ENCODE data around the gene TNFSF11.
A peak's percentile ranks its signal among the peaks of the same experiment; 100 is the strongest.

TNFSF11 gene

DNA sequence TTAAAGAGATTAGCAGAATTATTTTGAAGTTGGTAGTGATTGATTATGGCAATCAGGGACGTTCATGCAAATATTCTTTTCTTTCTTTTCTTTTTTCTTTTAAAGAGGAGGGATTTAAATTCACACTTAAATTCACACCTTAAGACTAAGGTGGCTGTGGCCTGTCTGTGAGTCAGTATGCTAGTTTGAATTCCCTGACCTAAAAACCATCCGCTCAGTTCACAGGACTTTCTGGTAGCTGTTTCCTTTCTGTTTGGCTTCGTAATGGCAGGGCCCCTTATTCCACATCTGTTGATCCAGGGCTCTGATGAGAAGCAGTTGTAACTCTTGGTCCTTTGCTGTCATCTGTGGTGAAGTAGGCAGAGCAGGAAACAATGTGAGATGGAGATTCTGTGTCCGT, 7.5 kb downstream of the TNFSF11 start:
- Mint-ChIP-seq H3K27ac (no peak overlapping the region), H3K4me1 (peaks cover 4% of the 10 kb centered on the region), H3K4me3 (no peak overlapping the region), H3K9me3 (no peaks in the 10 kb centered on the region), H3K36me3 (no peaks in the 10 kb centered on the region), H3K27me3 (peaks cover 9% of the 10 kb centered on the region)

DNA sequence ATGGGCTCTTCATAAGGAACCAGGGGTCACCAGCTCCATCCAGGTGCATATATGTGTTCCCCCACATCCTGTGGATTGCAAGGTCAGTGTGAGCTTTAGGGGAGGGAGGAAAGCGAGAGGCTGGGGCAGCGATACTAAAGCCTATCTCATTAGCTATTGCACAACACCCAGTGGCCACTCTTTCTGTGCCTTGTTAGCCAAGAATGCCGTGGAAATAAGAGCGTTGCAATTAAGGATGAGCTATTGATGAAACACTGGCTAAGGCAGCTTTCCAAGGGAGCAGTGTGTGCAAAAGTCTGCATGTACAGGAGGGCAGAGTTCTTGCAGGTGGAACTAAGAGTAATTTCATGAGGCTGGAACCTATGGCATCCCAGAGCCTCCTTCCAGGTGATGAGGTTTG, 17.6 kb downstream of the TNFSF11 start:
- peak overlapping the region; percentile 1 for H3K27ac Mint-ChIP-seq

DNA sequence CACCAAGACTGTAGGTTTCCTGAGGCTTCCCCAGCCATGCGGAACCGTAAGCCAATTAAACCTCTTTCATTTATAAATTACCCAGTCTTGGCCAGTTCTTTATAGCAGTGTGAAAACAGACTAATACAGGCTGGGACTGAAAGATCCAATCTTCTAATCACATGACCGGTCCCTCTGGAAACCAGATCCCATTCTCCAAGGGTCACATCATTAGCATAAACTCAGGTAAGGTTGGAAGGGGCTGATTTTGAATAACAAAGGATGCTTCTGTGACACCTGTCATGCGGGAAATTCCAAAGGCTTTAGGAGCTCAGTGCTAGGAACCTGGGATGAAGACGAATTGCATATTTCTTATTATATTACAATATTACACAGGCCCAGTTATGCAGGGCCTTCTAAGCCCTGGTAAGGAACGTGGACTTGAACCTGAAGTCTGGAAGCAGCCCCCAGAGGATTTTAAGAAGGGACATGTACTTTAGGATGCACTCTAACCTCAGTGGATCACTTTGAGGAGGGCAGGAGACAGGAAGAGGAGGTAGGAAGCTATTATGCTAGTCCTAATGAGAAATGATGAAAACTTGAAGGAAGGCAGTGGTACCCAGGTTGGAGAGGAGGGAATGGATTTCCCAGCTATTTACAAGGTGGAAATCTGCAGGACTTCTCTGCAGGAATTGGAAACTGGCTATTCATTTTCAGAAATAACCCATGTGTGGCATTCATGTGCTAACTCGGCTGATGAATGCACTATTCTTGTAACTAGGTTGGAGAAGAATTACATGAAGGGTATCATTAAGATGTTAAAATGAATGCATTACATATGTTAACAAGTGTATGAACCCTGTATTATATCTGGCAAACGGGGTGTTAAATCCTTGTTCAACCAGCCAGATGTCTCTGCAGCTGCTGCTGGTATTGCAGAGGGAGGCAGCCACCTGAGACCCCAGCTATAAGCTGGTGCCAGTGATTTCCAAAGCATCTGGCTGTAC, 19.3 kb downstream of the TNFSF11 start:
- H3K36me3 Mint-ChIP-seq = no peaks in the 10 kb centered on the region
- no peak overlapping the region for H3K4me3 Mint-ChIP-seq
- H3K27me3 Mint-ChIP-seq = peaks cover 2% of the 10 kb centered on the region
- H3K27ac Mint-ChIP-seq = no peak overlapping the region
- no peaks in the 10 kb centered on the region for H3K9me3 Mint-ChIP-seq
- H3K4me1 Mint-ChIP-seq = no peaks in the 10 kb centered on the region

More for the DNA sequence above, 17.6 kb downstream of the TNFSF11 start:
- Mint-ChIP-seq H3K4me3 (no peak overlapping the region), H3K36me3 (no peaks in the 10 kb centered on the region), H3K27me3 (peaks cover 2% of the 10 kb centered on the region), H3K9me3 (no peaks in the 10 kb centered on the region), H3K4me1 (no peaks in the 10 kb centered on the region)

DNA sequence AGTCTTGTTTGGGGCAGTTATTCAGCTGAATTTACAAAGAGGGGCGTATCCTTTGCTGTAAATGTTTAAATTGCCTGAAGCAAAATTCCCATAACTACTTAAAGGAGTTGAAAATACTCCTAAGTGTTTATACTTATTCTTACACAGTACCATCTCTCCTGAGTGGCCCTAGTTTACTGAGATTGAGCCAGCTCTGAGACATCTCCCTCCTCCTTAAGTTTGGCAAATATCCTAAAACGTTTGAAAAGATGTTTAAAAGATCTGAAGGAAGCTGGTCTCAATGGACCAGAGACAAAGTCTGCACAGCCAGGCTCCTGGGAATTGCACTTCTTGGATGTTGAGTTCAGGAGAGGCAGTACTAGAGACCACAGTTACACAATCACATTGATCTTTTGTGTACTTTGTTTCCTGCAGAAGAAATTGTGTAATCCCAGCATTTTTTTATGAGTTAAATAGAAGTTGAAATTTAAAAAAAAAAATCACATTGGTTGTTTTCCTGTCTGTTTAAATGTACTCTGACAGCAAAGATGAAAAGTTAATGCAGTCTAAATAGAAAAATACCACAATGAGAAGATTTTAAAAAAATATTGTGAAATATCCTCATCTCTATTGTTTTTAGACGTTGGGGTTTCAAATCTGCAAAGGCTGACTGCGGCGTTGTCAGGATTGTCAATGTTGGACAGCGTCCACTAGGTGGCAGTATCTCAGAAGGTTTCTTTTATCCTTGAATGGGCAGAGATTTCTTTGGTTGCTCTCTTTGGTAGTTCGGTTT, 20.7 kb downstream of the TNFSF11 start:
- Mint-ChIP-seq H3K4me3 (no peak overlapping the region), H3K9me3 (no peaks in the 10 kb centered on the region), H3K4me1 (no peaks in the 10 kb centered on the region), H3K27ac (no peak overlapping the region), H3K36me3 (no peaks in the 10 kb centered on the region), H3K27me3 (peaks cover under 1% of the 10 kb centered on the region)

DNA sequence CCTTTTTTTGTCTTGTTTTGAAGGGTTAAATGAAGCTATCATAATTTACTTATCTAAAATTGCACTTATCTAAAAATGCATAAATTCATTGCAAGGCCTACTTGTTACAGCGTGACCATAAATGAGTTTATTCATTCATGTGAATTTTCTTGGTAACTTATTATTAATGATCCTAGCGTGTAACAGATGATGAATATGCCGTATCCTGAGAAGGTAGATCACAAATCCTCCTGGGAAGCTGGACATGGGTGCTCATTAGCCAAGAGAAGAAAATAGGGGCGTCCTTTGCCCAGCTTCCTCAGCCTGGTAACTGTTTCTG, 21.3 kb downstream of the TNFSF11 start:
- Mint-ChIP-seq H3K9me3 (no peaks in the 10 kb centered on the region), H3K27me3 (no peaks in the 10 kb centered on the region), H3K4me3 (no peak overlapping the region), H3K36me3 (no peaks in the 10 kb centered on the region), H3K4me1 (no peaks in the 10 kb centered on the region), H3K27ac (no peak overlapping the region)

DNA sequence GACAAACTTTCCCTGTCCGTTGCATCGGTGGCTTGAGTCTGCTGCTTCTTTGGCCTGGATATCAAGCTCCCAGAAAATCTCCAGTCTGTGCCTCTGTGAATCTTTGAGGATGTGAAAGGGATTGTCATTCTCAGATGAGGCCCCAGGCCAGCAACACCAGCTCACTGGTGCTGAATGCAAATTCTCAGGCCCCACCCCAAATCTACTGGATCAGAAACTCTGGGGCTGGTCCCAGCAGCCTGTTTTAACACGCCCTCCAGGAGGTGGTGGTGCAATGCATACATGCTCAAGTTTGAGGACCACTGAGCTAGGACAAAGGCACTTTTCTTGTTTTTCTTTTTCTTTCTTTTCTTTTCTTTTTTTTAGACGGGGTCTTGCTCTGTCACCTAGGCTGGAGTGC, 23.6 kb downstream of the TNFSF11 start:
- Mint-ChIP-seq H3K27me3 (no peaks in the 10 kb centered on the region), H3K36me3 (no peaks in the 10 kb centered on the region), H3K4me1 (peaks cover 8% of the 10 kb centered on the region), H3K9me3 (no peaks in the 10 kb centered on the region), H3K27ac (no peak overlapping the region), H3K4me3 (no peak overlapping the region)

DNA sequence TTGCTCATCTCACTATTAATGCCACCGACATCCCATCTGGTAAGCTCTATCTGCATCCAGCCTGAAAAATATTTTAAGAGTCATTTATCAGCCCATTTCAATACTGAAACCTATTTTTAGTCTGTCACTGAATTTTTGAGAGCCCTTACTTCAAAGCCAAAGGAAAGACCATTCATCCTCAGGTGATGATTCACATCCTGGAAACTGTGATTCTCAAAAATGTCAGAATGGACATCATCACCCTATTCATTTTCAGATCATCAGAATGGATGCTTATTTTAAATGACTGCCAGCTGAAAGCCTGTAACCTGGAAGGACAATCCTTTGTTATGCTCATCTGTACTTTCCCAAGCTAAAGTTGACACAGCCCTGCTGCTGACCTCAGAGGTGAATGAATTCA, 27.0 kb downstream of the TNFSF11 start:
- Mint-ChIP-seq H3K4me3 (peak overlapping the region; percentile 51), H3K36me3 (peaks cover 2% of the 10 kb centered on the region), H3K9me3 (no peaks in the 10 kb centered on the region), H3K27ac (peak overlapping the region; percentile 73), H3K27me3 (no peaks in the 10 kb centered on the region), H3K4me1 (peaks cover 8% of the 10 kb centered on the region)

DNA sequence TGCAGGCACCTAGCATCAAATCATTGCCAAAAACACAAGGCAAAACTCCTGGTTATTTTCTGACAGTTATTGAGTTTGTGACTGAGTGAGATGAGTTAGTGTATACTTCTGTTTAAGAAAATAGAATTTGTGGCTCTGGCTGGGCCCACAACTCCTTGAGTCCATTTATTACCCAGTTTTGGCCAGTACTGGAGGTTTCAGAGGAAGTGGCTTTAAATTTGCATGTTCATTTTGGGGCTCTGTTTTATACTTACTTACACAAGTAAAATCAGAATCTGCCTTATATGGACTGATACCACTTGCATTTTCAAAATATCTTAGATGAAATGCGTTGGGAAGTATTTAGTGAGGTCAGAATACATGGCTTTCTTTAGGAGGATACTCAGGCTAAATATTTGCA, 29.0 kb downstream of the TNFSF11 start:
- H3K4me3 Mint-ChIP-seq = no peak overlapping the region
- peaks cover 8% of the 10 kb centered on the region for H3K4me1 Mint-ChIP-seq
- H3K36me3 Mint-ChIP-seq = peaks cover 2% of the 10 kb centered on the region
- no peak overlapping the region for H3K27ac Mint-ChIP-seq
- H3K27me3 Mint-ChIP-seq = no peaks in the 10 kb centered on the region
- no peaks in the 10 kb centered on the region for H3K9me3 Mint-ChIP-seq

DNA sequence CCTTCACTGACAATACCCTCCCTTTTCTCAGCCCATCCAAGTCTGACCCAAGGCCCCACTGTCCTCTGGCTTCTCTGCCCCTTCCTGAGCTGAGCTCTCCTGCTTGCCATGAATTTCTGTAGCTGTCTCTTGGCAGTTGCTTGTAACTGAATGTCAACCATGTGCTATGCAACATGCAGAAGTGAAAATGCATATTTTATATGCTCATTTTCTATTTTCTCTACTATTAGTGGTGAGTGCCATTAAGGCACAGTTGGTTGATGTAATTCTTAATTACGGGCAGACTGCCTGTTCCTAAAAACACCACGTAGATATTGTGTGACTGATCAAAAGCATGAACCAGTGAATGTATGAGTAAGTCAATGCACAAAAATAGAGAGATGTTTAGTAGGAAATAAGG, 29.6 kb downstream of the TNFSF11 start:
- H3K9me3 Mint-ChIP-seq = no peaks in the 10 kb centered on the region

DNA sequence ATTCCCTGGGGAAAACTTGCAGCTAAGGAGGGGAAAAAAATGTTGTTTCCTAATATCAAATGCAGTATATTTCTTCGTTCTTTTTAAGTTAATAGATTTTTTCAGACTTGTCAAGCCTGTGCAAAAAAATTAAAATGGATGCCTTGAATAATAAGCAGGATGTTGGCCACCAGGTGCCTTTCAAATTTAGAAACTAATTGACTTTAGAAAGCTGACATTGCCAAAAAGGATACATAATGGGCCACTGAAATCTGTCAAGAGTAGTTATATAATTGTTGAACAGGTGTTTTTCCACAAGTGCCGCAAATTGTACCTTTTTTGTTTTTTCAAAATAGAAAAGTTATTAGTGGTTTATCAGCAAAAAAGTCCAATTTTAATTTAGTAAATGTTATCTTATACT, 33.6 kb downstream of the TNFSF11 start:
- Mint-ChIP-seq H3K36me3 (peaks cover 2% of the 10 kb centered on the region), H3K27ac (no peak overlapping the region), H3K9me3 (no peaks in the 10 kb centered on the region), H3K27me3 (peaks cover 2% of the 10 kb centered on the region), H3K4me1 (no peaks in the 10 kb centered on the region), H3K4me3 (no peak overlapping the region)

More for the DNA sequence above, 29.6 kb downstream of the TNFSF11 start:
- Mint-ChIP-seq H3K27ac (no peak overlapping the region), H3K36me3 (peaks cover 2% of the 10 kb centered on the region), H3K27me3 (no peaks in the 10 kb centered on the region), H3K4me3 (no peak overlapping the region), H3K4me1 (peaks cover 8% of the 10 kb centered on the region)

DNA sequence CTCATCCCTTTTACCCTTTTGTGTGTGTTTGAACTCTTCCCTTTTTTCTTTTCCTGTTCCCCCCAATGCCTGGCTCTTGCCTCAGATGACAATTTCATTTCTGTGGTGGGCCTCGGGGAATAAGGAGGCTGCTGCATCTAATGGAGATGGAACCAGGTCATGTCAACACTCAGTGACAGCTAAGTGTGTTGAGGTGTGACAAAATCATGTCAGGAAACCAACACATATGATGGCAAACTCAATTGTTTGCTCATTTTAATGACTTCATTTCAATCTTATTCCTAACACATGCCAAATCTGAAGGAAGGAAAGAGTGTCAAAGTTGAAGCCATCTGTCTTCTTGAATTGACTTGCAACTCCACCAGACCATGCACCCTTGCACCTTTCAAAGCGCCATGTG, 36.7 kb downstream of the TNFSF11 start:
- Mint-ChIP-seq H3K9me3 (no peaks in the 10 kb centered on the region), H3K36me3 (peaks cover 2% of the 10 kb centered on the region), H3K27ac (no peak overlapping the region), H3K27me3 (peaks cover 4% of the 10 kb centered on the region), H3K4me3 (no peak overlapping the region), H3K4me1 (no peaks in the 10 kb centered on the region)

DNA sequence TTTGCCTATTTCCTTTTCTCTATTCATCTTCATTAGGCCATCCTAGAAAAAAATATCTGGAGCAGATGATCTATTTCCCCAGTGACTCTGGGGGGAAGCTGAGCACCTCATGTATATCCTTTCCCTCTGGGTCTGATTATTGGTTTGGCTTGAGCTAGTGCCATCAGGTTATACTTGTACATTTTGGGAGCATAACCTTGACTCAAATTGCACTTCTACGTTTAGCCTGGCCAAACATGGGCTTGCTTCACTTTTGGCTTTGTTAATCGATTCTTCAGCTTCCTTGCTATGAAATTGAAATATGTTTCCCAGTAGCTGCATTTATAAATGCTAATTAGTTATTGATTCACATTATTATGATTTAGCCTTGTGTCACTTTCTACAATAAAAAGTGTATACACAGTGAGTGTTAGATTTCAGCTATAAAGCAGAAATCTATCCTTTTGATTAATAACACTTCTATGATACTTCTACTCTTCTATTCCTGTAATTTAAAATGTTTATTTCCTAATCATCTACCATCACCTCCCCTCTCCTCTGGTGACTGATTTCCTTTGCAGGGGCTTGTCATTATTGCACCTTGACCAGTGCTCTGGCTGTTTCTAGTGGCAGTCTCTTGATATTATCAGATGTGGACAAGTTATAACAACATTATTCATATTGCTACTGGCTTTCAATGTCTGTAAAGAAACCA, 37.3 kb downstream of the TNFSF11 start:
- H3K27me3 Mint-ChIP-seq = peaks cover 4% of the 10 kb centered on the region
- H3K36me3 Mint-ChIP-seq = no peaks in the 10 kb centered on the region
- H3K9me3 Mint-ChIP-seq = no peaks in the 10 kb centered on the region
- no peaks in the 10 kb centered on the region for H3K4me1 Mint-ChIP-seq
- H3K4me3 Mint-ChIP-seq = no peak overlapping the region
- no peak overlapping the region for H3K27ac Mint-ChIP-seq

DNA sequence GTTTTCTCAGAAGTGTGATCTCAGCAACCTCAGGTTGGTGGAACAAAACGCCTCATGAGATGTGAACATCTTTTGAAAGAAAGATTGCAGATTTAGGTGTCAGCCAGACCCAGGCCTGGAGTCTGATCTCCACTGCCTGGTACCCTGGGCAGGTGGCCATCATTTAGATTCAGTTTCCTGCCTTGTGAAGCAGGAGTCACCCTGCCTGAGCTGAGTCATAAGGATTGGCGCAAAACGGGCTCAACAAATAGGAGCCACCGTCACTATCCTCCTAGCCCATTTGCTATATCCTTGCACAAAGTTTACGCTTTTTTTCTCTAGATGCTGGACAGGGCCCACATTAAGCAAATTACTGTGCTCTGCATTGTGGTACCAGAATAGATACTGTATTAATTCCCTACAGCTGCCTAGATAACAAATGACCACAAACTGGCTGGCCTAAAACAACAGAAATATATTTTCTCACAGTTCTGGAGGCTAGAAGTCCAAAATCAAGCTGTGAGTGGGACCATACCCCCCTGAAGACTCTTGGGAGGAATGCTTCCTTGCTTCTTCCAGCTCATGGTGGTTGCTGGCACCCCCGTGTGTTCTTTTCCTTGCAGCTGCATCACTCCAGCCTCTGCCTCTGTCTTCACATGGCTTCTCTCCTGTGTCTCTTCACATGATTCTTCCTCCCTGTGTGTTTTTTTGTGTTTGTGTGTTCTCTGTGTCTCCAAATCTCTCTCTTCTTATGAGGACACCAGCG, 38.2 kb downstream of the TNFSF11 start:
- no peaks in the 10 kb centered on the region for H3K4me1 Mint-ChIP-seq
- H3K36me3 Mint-ChIP-seq = no peaks in the 10 kb centered on the region
- peaks cover 4% of the 10 kb centered on the region for H3K27me3 Mint-ChIP-seq
- H3K4me3 Mint-ChIP-seq = no peak overlapping the region
- H3K9me3 Mint-ChIP-seq = no peaks in the 10 kb centered on the region
- no peak overlapping the region for H3K27ac Mint-ChIP-seq

DNA sequence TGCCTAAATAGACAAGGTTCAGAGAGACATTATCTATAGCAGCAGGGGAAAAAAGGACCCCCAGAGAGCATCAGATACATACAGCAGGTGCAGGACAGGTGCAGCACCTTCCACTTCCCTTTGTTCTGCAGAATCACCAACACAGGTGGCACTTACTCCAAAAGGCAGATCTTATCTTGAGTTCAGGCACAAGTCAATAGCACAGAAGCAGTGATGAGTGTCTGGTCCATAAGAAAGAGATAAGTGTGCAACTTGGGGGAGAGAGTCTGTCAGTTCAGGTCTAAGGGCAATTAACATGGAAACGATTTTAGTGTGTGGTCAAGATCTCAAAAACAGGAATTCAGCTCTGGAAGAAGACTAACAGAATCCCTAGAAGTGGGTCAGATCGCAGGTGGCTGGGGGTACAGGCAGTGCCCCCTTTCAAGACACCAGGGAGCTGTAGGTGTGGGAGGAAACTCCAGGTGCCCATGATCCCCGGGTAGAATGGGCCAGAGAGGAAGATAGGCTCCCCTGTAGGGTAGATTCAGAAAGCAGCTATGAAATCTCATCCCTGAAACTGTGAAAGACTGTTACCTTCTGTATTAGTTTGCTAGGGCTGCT, 40.6 kb downstream of the TNFSF11 start:
- Mint-ChIP-seq H3K36me3 (no peaks in the 10 kb centered on the region), H3K4me1 (no peaks in the 10 kb centered on the region), H3K9me3 (no peaks in the 10 kb centered on the region)

DNA sequence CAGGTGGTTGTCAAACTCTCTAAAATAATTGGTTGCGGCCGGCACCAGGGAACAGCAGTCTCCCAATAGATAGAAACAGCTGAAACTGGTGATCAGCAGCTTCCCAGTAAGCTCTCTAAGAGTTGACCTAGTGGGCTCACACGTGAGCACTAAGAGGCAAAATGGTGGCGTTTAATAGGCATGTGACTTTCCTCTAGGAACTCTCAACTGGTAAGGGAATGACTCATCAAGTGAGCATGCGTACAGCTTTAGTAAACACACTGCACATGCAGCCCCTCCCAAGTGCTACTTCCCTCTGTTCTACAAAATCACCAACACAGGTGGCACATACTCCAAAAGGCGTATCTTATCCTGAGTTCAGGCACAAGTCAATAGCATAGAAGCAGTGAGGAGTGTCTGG, 41.7 kb downstream of the TNFSF11 start:
- Mint-ChIP-seq H3K9me3 (no peaks in the 10 kb centered on the region), H3K27ac (no peak overlapping the region), H3K4me3 (no peak overlapping the region), H3K4me1 (no peaks in the 10 kb centered on the region), H3K27me3 (peaks cover 3% of the 10 kb centered on the region), H3K36me3 (no peaks in the 10 kb centered on the region)

More for the DNA sequence above, 40.6 kb downstream of the TNFSF11 start:
- H3K27me3 Mint-ChIP-seq = peaks cover 3% of the 10 kb centered on the region
- H3K4me3 Mint-ChIP-seq = no peak overlapping the region
- no peak overlapping the region for H3K27ac Mint-ChIP-seq
